RWPE2 (cell line): ENCODE measurements around the gene RHBDL1.

Source experiments
- ATAC-seq: fragments of 200-7000 bp; cut with Tn5 transposase; 3 replicates; pipeline ENCODE4 v1.9.1; 2021; ENCODE audit warnings: low read depth
- DNase-seq: peaks from one replicate; pipeline ENCODE4 v3.0.0-alpha.2; 2020; ENCODE audit warnings: low spot score
- H3K27ac ChIP-seq: fragments of 450-650 bp; 2 replicates; pipeline ENCODE4 v1.5.1; 2017; ENCODE audit warnings: mild to moderate bottlenecking; ENCODE audit not compliant: poor library complexity, severe bottlenecking
- H3K27me3 ChIP-seq: fragments of 250-450 bp; sonication (Bioruptor Pico); 2 replicates; pipeline ENCODE4 v1.5.1; 2021; ENCODE audit warnings: mild to moderate bottlenecking, moderate library complexity; ENCODE audit not compliant: insufficient read depth, poor library complexity, severe bottlenecking
- H3K36me3 ChIP-seq: fragments of 250-450 bp; sonication (Bioruptor Pico); 2 replicates; pipeline ENCODE4 v1.5.1; 2020; ENCODE audit warnings: low read depth, mild to moderate bottlenecking, moderate library complexity
- H3K4me1 ChIP-seq: fragments of 250-450 bp; sonication (Bioruptor Pico); 2 replicates; pipeline ENCODE4 v1.5.1; 2021; ENCODE audit warnings: mild to moderate bottlenecking, moderate library complexity; ENCODE audit not compliant: insufficient read depth, poor library complexity, severe bottlenecking
- H3K4me3 ChIP-seq: fragments of 250-450 bp; sonication (Bioruptor Pico); 2 replicates; pipeline ENCODE4 v1.5.1; 2021; ENCODE audit warnings: mild to moderate bottlenecking, moderate library complexity; ENCODE audit not compliant: severe bottlenecking
- H3K9me3 ChIP-seq: fragments of 250-450 bp; sonication (Bioruptor Pico); 2 replicates; pipeline ENCODE4 v1.5.1; 2021; ENCODE audit warnings: mild to moderate bottlenecking, moderate library complexity; ENCODE audit not compliant: severe bottlenecking
- CTCF ChIP-seq: fragments of 450-650 bp; IDR thresholded peaks from one replicate; pipeline ENCODE4 v1.5.1; 2017; ENCODE audit warnings: mild to moderate bottlenecking, moderate library complexity; ENCODE audit not compliant: poor library complexity, severe bottlenecking

RHBDL1 gene

GRCh38 chr16:660459-661183 is 14.8 kb upstream of the RHBDL1 start:
- H3K36me3 ChIP-seq, result peaks cover 34% of the 10 kb centered on the region
- DNase-seq (peak; percentile 92), ATAC-seq (peak; percentile 76)
- H3K27me3 ChIP-seq, result no peaks in the 10 kb centered on the region
- TF ChIP-seq CTCF, result peak; percentile 37
- no peak overlapping the region for H3K27ac ChIP-seq
- no peaks in the 10 kb centered on the region for H3K4me1 ChIP-seq
- no peaks in the 10 kb centered on the region for H3K9me3 ChIP-seq
- no peak overlapping the region for H3K4me3 ChIP-seq

- Histone ChIP-seq H3K4me3 (no peak overlapping the region), H3K36me3 (peaks cover 31% of the 10 kb centered on the region), H3K27me3 (no peaks in the 10 kb centered on the region), H3K27ac (no peak overlapping the region), H3K9me3 (no peaks in the 10 kb centered on the region), H3K4me1 (no peaks in the 10 kb centered on the region)
- ATAC-seq (no peak), DNase-seq (no peak)
- no peak for TF ChIP-seq CTCF
Measured at GRCh38 chr16:661184-661821, 14.2 kb upstream of the RHBDL1 start.

- no peak for ATAC-seq
- peaks cover 23% of the 10 kb centered on the region for H3K36me3 ChIP-seq
Measured at GRCh38 chr16:662095-662494, 13.4 kb upstream of the RHBDL1 start.

GRCh38 chr16:662597-662996 is 12.9 kb upstream of the RHBDL1 start:
- no peak for TF ChIP-seq CTCF
- H3K27me3 ChIP-seq, result no peaks in the 10 kb centered on the region
- H3K9me3 ChIP-seq, result no peaks in the 10 kb centered on the region
- no peak overlapping the region for H3K4me3 ChIP-seq
- ATAC-seq, result no peak
- H3K4me1 ChIP-seq, result no peaks in the 10 kb centered on the region
- peaks cover 23% of the 10 kb centered on the region for H3K36me3 ChIP-seq
- DNase-seq, result no peak
- H3K27ac ChIP-seq, result no peak overlapping the region

More at GRCh38 chr16:662095-662494, 13.4 kb upstream of the RHBDL1 start:
- H3K9me3 ChIP-seq, result no peaks in the 10 kb centered on the region
- no peak for TF ChIP-seq CTCF
- H3K27ac ChIP-seq, result no peak overlapping the region
- no peak for DNase-seq
- no peak overlapping the region for H3K4me3 ChIP-seq
- H3K4me1 ChIP-seq, result no peaks in the 10 kb centered on the region
- no peaks in the 10 kb centered on the region for H3K27me3 ChIP-seq

GRCh38 chr16:666572-666971 is 8.9 kb upstream of the RHBDL1 start:
- no peaks in the 10 kb centered on the region for H3K9me3 ChIP-seq
- DNase-seq, result no peak
- no peaks in the 10 kb centered on the region for H3K4me1 ChIP-seq
- no peak overlapping the region for H3K4me3 ChIP-seq
- no peak for ATAC-seq
- TF ChIP-seq CTCF, result no peak
- H3K36me3 ChIP-seq, result peaks cover 35% of the 10 kb centered on the region
- H3K27ac ChIP-seq, result no peak overlapping the region
- no peaks in the 10 kb centered on the region for H3K27me3 ChIP-seq
